Astrocyte (in vitro differentiated cells and primary cell): Measurements from ENCODE around the gene FHIT.

Source experiments
- EZH2 ChIP-seq: IDR thresholded peaks from 2 replicates; pipeline ENCODE4 v1.6.1; 2012; ENCODE audit warnings: mild to moderate bottlenecking, low read length, inconsistent platforms; ENCODE audit not compliant: insufficient read depth
- TF ChIP-seq, protein P1 (sequence below): IDR thresholded peaks from 2 replicates; pipeline ENCODE4 v1.5.1; 2011; ENCODE audit warnings: low read depth, mild to moderate bottlenecking, inconsistent platforms, low read length, moderate library complexity; ENCODE audit not compliant: insufficient read depth

DNA sequence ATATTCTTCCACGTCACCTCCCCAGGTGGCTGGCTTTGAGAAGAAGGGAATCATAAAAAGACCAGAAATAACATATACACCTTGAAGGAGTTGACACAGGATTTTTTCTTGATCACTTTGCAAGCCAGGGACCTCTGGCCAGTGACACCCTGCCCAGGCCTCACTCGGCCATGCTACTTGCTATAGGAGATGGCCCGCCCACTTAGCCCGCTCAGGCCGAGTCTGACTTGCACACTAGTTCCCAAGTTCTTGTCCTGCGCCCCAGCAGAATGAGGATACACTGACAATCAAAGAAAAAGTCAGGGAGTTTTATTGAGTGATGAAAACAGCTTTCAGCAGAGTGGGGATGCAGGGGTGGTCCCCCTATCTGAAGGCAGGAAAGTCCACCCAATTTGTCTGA lies 1155.3 kb downstream of the FHIT start:
- TF ChIP-seq, protein P1, sequence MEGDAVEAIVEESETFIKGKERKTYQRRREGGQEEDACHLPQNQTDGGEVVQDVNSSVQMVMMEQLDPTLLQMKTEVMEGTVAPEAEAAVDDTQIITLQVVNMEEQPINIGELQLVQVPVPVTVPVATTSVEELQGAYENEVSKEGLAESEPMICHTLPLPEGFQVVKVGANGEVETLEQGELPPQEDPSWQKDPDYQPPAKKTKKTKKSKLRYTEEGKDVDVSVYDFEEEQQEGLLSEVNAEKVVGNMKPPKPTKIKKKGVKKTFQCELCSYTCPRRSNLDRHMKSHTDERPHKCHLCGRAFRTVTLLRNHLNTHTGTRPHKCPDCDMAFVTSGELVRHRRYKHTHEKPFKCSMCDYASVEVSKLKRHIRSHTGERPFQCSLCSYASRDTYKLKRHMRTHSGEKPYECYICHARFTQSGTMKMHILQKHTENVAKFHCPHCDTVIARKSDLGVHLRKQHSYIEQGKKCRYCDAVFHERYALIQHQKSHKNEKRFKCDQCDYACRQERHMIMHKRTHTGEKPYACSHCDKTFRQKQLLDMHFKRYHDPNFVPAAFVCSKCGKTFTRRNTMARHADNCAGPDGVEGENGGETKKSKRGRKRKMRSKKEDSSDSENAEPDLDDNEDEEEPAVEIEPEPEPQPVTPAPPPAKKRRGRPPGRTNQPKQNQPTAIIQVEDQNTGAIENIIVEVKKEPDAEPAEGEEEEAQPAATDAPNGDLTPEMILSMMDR: no peak
- no peak for TF ChIP-seq EZH2
